HEK293 (cell line): ENCODE results near the gene COMMD8.

Source experiments
- BCL11A ChIP-seq: fragments of 450-650 bp; formaldehyde crosslinking; IDR thresholded peaks from 2 replicates; pipeline ENCODE4 v1.5.1; 2016; ENCODE audit warnings: low read depth, missing biosample characterization, missing genetic modification characterization
- HOXA7 ChIP-seq: sonication (generic); formaldehyde crosslinking; IDR thresholded peaks from 2 replicates; pipeline ENCODE4 v1.8.1; 2022; ENCODE audit warnings: missing genetic modification reagents, borderline replicate concordance
- HOXC10 ChIP-seq: sonication (generic); formaldehyde crosslinking; IDR thresholded peaks from 2 replicates; pipeline ENCODE4 v1.8.1; 2023; ENCODE audit warnings: mild to moderate bottlenecking, missing genetic modification reagents
- KLF1 ChIP-seq: fragments of 450-650 bp; formaldehyde crosslinking; IDR thresholded peaks from 2 replicates; pipeline ENCODE4 v1.5.1; 2016; ENCODE audit warnings: missing biosample characterization, missing genetic modification characterization
- KLF16 ChIP-seq: fragments of 450-650 bp; formaldehyde crosslinking; IDR thresholded peaks from 2 replicates; pipeline ENCODE4 v1.5.1; 2017; ENCODE audit warnings: missing biosample characterization, missing genetic modification characterization
- KLF8 ChIP-seq: fragments of 450-650 bp; formaldehyde crosslinking; IDR thresholded peaks from 2 replicates; pipeline ENCODE4 v1.5.1; 2016; ENCODE audit warnings: missing biosample characterization, missing genetic modification characterization
- MYNN ChIP-seq: fragments of 450-650 bp; formaldehyde crosslinking; IDR thresholded peaks from 2 replicates; pipeline ENCODE4 v1.5.1; 2016; ENCODE audit warnings: missing biosample characterization, missing genetic modification characterization, borderline replicate concordance
- PBX3 ChIP-seq: sonication (generic); formaldehyde crosslinking; IDR thresholded peaks from 2 replicates; pipeline ENCODE4 v1.8.1; 2022; ENCODE audit warnings: mild to moderate bottlenecking, moderate library complexity, missing genetic modification reagents
- SCRT1 ChIP-seq: fragments of 450-650 bp; formaldehyde crosslinking; IDR thresholded peaks from 2 replicates; pipeline ENCODE4 v1.5.1; 2016; ENCODE audit warnings: missing biosample characterization, missing genetic modification characterization, borderline replicate concordance
- SCRT2 ChIP-seq: fragments of 450-650 bp; formaldehyde crosslinking; IDR thresholded peaks from 2 replicates; pipeline ENCODE4 v1.5.1; 2016; ENCODE audit warnings: missing biosample characterization, missing genetic modification characterization
- SP3 ChIP-seq: fragments of 450-650 bp; formaldehyde crosslinking; IDR thresholded peaks from 2 replicates; pipeline ENCODE4 v1.5.1; 2016; ENCODE audit warnings: missing biosample characterization, missing genetic modification characterization
- TRIM28 ChIP-seq: IDR thresholded peaks from 2 replicates; pipeline ENCODE4 v1.6.1; 2011; ENCODE audit warnings: low read length, control low read depth, borderline replicate concordance
- YY2 ChIP-seq: fragments of 450-650 bp; formaldehyde crosslinking; IDR thresholded peaks from 2 replicates; pipeline ENCODE4 v1.5.1; 2016; ENCODE audit warnings: missing biosample characterization, missing genetic modification characterization
- ZBTB10 ChIP-seq: fragments of 450-650 bp; formaldehyde crosslinking; IDR thresholded peaks from 2 replicates; pipeline ENCODE4 v1.5.1; 2016; ENCODE audit warnings: missing biosample characterization, missing genetic modification characterization
- ZBTB26 ChIP-seq: fragments of 450-650 bp; formaldehyde crosslinking; optimal IDR thresholded peaks from 2 replicates; pipeline ENCODE3; 2016; ENCODE audit warnings: missing biosample characterization, mild to moderate bottlenecking, missing genetic modification characterization
- ZBTB7A ChIP-seq: fragments of 450-650 bp; formaldehyde crosslinking; IDR thresholded peaks from 2 replicates; pipeline ENCODE4 v1.5.1; 2016; ENCODE audit warnings: low read depth, missing biosample characterization, missing genetic modification characterization
- ZBTB8A ChIP-seq: fragments of 450-650 bp; formaldehyde crosslinking; IDR thresholded peaks from 2 replicates; pipeline ENCODE4 v1.5.1; 2016; ENCODE audit warnings: missing biosample characterization, missing genetic modification characterization
- ZEB2 ChIP-seq: fragments of 450-650 bp; formaldehyde crosslinking; IDR thresholded peaks from 2 replicates; pipeline ENCODE4 v1.5.1; 2016; ENCODE audit warnings: missing biosample characterization, missing genetic modification characterization
- ZNF121 ChIP-seq: fragments of 450-650 bp; formaldehyde crosslinking; IDR thresholded peaks from 2 replicates; pipeline ENCODE4 v1.5.1; 2016; ENCODE audit warnings: missing biosample characterization, missing genetic modification characterization
- ZNF155 ChIP-seq: fragments of 450-650 bp; formaldehyde crosslinking; IDR thresholded peaks from 2 replicates; pipeline ENCODE4 v1.5.1; 2016; ENCODE audit warnings: missing biosample characterization, missing genetic modification characterization
- ZNF18 ChIP-seq: fragments of 450-650 bp; formaldehyde crosslinking; IDR thresholded peaks from 2 replicates; pipeline ENCODE4 v1.5.1; 2016; ENCODE audit warnings: missing biosample characterization, missing genetic modification characterization
- ZNF19 ChIP-seq: fragments of 450-650 bp; formaldehyde crosslinking; IDR thresholded peaks from 2 replicates; pipeline ENCODE4; 2016; ENCODE audit warnings: missing biosample characterization, missing genetic modification characterization, low read depth
- ZNF2 ChIP-seq: fragments of 450-650 bp; formaldehyde crosslinking; IDR thresholded peaks from 2 replicates; pipeline ENCODE4 v1.5.1; 2016; ENCODE audit warnings: missing biosample characterization, missing genetic modification characterization
- ZNF341 ChIP-seq: fragments of 450-650 bp; formaldehyde crosslinking; IDR thresholded peaks from 2 replicates; pipeline ENCODE4; 2016; ENCODE audit warnings: low read depth, missing biosample characterization, missing genetic modification characterization
- ZNF354C ChIP-seq: fragments of 450-650 bp; formaldehyde crosslinking; IDR thresholded peaks from 2 replicates; pipeline ENCODE4 v1.5.1; 2016; ENCODE audit warnings: missing biosample characterization, missing genetic modification characterization, low read depth, borderline replicate concordance
- ZNF391 ChIP-seq: fragments of 450-650 bp; formaldehyde crosslinking; IDR thresholded peaks from 2 replicates; pipeline ENCODE4 v1.5.1; 2016; ENCODE audit warnings: low read depth, missing biosample characterization, missing genetic modification characterization, borderline replicate concordance
- ZNF404 ChIP-seq: fragments of 450-650 bp; formaldehyde crosslinking; IDR thresholded peaks from 2 replicates; pipeline ENCODE4 v1.5.1; 2017; ENCODE audit warnings: missing biosample characterization, missing genetic modification characterization
- ZNF473 ChIP-seq: fragments of 450-650 bp; formaldehyde crosslinking; IDR thresholded peaks from 2 replicates; pipeline ENCODE4 v1.5.1; 2017; ENCODE audit warnings: missing biosample characterization, missing genetic modification characterization
- ZNF488 ChIP-seq: fragments of 450-650 bp; formaldehyde crosslinking; IDR thresholded peaks from 2 replicates; pipeline ENCODE4 v1.5.1; 2016; ENCODE audit warnings: missing biosample characterization, missing genetic modification characterization
- ZNF624 ChIP-seq: fragments of 450-650 bp; formaldehyde crosslinking; IDR thresholded peaks from 2 replicates; pipeline ENCODE4 v1.5.1; 2017; ENCODE audit warnings: missing biosample characterization, missing genetic modification characterization
- ZNF654 ChIP-seq: fragments of 450-650 bp; formaldehyde crosslinking; IDR thresholded peaks from 2 replicates; pipeline ENCODE4 v1.5.1; 2016; ENCODE audit warnings: low read depth, missing biosample characterization, missing genetic modification characterization
- ZNF664 ChIP-seq: fragments of 450-650 bp; formaldehyde crosslinking; IDR thresholded peaks from 2 replicates; pipeline ENCODE4 v1.5.1; 2016; ENCODE audit warnings: missing biosample characterization, missing genetic modification characterization
- ZNF670 ChIP-seq: fragments of 450-650 bp; formaldehyde crosslinking; IDR thresholded peaks from 2 replicates; pipeline ENCODE4 v1.5.1; 2016; ENCODE audit warnings: missing biosample characterization, missing genetic modification characterization, low read depth
- ZNF707 ChIP-seq: fragments of 450-650 bp; formaldehyde crosslinking; IDR thresholded peaks from 2 replicates; pipeline ENCODE4 v1.5.1; 2016; ENCODE audit warnings: missing biosample characterization, missing genetic modification characterization

The COMMD8 gene

GRCh38 chr4:47485047-47485692 lies 21.7 kb upstream of the COMMD8 start, which contains the start of gene ATP10D (continued):
- no peak for TF ChIP-seq PBX3
- TF ChIP-seq HOXC10 (CRISPR knock-in tag) = no peak
- no peak for TF ChIP-seq SCRT2 (tag by site-specific recombination)
- TF ChIP-seq BCL11A (tag by site-specific recombination) = no peak
- no peak for TF ChIP-seq ZBTB7A
- no peak for TF ChIP-seq ZNF121 (tag by site-specific recombination)
- no peak for TF ChIP-seq ZNF473 (tag by site-specific recombination)
- TF ChIP-seq ZNF654 (tag by site-specific recombination) = no peak
- TF ChIP-seq KLF16 (tag by site-specific recombination) = 0 out of 2 replicates have a peak, but pooled peaks have one; percentile 27
- TF ChIP-seq ZNF670 = no peak
- TF ChIP-seq KLF8 (tag by site-specific recombination) = peak; percentile 36; the same call in 1 of the 2 replicates
- TF ChIP-seq MYNN (tag by site-specific recombination) = no peak
- no peak for TF ChIP-seq ZNF624 (tag by site-specific recombination)
- TF ChIP-seq ZEB2 (tag by site-specific recombination) = peak; percentile 57; the same call in 1 of the 2 replicates
- no peak for TF ChIP-seq KLF1 (tag by site-specific recombination)
- peak; percentile 62; the same call in 1 of the 2 replicates for TF ChIP-seq TRIM28
- TF ChIP-seq ZBTB26 = peak; percentile 47
- TF ChIP-seq ZNF354C (tag by site-specific recombination) = no peak
- TF ChIP-seq ZNF404 (tag by site-specific recombination) = no peak
- TF ChIP-seq ZNF341 = peak; percentile 98
- no peak for TF ChIP-seq ZNF664 (tag by site-specific recombination)
- no peak for TF ChIP-seq ZNF19 (tag by site-specific recombination)
- TF ChIP-seq ZNF488 (tag by site-specific recombination) = no peak
- no peak for TF ChIP-seq ZNF391 (tag by site-specific recombination)
- peak; percentile 53; the same call in 1 of the 2 replicates for TF ChIP-seq ZNF2
- peak; percentile 34 for TF ChIP-seq ZBTB8A
- no peak for TF ChIP-seq ZNF155
- TF ChIP-seq SP3 (tag by site-specific recombination) = peak; percentile 55
- no peak for TF ChIP-seq ZNF707
- TF ChIP-seq YY2 = no peak
- no peak for TF ChIP-seq SCRT1 (tag by site-specific recombination)
- TF ChIP-seq ZNF18 (tag by site-specific recombination) = no peak
- no peak for TF ChIP-seq ZBTB10 (tag by site-specific recombination)
- no peak for TF ChIP-seq HOXA7 (CRISPR knock-in tag)
